OCI-M2 (cell line): ENCODE results near the gene ALG9.
"Not testable (repeated sequence)": the region's sequence is repeated elsewhere in the genome, so short reads cannot be mapped to it uniquely, and the experiment has no call there.

Experiments
- DNase-seq: peaks from one replicate; lab custom pipeline; 2025; ENCODE audit not compliant: unreplicated experiment; lab: John Stamatoyannopoulos, UW

Gene ALG9

GRCh38 chr11:111771205-111771604, 100.2 kb downstream of the ALG9 start:
- not testable (repeated sequence) for DNase-seq

GRCh38 chr11:111770581-111771134, 100.7 kb downstream of the ALG9 start:
- DNase-seq: no peak

GRCh38 chr11:111766834-111767142, 104.6 kb downstream of the ALG9 start:
- DNase-seq: no peak

DNA sequence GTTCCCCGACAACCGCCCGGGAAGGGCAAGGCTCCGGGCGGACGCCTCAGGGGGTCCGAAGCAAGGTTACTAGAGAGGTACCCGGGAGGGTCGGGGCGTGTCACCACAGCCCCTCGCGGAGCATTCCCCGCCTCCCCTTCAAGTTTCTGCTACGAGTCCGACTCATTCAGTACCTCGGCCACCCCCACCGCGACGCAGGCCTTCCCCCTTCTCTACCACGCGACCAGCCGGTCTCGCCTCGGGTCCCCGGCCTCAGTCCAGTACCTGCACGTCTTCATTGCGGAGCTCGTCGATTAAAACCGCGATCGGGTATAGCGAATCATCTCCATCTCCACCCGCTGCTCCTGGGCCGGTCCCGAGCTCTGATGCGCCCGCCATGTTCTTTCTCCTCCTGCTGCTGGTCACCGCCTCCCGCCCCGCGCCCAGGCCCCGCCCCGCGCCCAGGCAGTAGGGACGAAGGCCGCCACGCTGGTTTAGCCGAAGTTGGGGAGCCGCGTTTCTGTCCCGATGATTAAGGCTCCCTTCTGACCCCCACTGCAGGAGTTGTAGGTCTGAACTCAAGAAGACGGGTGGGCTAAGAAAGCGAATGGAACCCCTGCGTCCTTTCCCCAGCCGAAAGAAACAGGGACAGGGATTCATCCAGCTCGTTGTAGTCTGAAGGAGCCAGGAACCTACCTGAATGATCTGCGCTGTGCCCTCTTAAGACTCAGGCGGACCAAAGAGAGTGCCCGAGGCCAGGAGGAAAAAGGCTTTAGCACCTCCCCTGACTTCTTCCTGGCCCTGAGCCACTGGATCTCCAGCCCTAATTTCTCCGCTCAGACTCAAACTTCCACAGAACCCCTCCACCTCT, 105.2 kb downstream of the ALG9 start, which contains the start of gene PPP2R1B:
Gene PPP2R1B, minus strand, starts transcription at position 406 of the 850 bp plus-strand sequence. Its CDS starts 28 bp downstream, at position 378.
- peak; percentile 45 for DNase-seq

GRCh38 chr11:111765320-111765983, 105.9 kb downstream of the ALG9 start:
- no peak for DNase-seq

GRCh38 chr11:111764621-111765020, 106.8 kb downstream of the ALG9 start:
- DNase-seq: no peak

DNA sequence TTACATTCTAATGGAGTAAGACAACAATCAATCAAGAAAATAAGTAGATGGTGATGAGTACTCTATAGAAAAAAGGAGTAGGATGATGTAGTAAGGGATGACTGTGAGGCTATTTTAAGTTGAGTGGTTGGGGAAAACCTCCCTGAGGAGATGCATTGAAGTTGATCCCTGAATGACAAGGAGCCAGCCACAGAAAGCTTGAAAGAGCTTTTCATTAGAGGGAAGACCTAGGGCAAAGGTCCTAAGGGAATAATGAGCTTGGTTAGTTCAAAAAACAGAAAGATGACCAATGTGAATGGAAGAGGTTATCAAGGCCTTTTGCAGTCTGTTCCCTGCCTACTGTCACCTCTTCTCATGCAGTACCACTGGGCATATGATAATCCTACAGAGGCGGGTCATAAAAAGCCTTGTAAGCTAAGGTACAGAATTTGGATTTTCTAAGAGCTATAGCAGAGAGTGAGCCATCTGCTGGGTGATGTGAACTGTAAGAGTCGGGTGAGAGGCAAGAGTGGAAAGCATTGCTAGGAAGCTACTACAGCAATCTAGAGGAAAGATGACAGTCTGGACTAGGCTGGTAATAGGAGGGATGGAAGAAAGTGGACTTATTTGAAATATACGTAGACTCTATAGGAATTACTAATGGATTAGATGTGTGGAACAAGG, 108.3 kb downstream of the ALG9 start:
- no peak for DNase-seq

DNA sequence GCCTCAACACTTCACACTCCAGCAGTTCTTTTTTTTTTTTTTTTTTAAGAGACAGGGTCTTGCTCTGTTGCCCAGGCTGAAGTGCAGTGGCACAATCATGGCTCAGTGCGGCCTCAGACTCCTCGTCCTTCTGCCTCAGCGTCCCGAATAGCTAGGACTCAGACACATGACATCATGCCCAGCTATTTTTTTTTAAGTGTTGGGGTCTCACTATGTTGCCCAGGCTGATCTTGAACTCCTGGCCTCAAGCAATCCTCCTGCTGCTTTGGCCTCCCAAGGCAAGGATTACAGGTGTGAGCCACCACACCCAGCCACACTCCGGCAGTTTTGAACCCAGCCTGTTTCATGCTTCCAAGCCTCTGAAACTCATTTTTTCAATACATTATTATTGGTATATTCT, 108.9 kb downstream of the ALG9 start:
- DNase-seq: no peak

- no peak for DNase-seq
Observed at GRCh38 chr11:111761036-111761435, 110.3 kb downstream of the ALG9 start.

DNA sequence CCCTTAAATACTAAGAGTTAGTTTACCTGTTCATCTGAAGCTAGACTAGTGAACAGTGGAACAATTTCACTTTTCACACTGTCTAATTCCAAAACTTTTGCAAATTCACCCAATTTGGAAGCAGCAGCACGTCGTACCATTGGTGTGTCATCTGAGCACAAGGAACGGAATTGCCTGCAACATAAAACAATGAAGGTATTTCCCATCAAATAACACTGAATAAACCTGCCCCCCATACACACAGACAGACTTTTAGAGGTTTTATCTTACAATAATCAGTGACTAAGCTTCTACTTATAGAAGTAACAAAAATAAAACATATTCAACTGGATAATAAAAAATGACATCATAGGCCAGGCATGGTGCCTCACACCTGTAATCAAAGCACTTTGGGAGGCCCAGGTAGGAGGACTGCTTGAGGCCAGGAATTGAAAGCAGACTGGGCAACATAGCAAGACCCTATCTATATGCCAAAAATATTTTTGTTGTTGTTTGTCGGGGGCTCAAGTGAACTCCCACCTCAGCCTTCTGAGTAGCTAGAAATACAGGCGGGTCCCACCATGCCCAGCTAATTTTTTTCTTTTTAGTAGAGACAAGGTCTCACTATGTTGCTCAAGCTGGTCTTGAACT, 111.5 kb downstream of the ALG9 start:
- no peak for DNase-seq

GRCh38 chr11:111759376-111759775, 112.0 kb downstream of the ALG9 start:
- no peak for DNase-seq

DNA sequence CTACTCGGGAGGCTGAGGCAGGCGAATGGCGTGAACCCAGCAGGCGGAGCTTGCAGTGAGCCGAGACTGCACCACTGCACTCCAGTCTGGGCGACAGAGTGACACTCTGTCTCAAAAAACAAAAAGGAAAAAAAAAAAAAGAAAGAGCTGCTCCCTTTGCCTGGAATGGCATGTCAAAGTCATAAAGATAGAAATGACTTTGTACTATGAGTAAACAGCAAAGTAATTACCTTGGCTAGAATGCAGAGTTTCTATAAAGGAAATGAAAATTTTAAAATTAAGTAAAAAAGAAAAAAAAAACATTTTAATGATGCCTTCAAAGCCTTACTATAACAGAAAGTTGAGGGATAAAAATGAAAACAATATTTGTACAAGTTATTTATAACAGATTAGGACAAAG, 115.3 kb downstream of the ALG9 start:
- DNase-seq: no peak

DNA sequence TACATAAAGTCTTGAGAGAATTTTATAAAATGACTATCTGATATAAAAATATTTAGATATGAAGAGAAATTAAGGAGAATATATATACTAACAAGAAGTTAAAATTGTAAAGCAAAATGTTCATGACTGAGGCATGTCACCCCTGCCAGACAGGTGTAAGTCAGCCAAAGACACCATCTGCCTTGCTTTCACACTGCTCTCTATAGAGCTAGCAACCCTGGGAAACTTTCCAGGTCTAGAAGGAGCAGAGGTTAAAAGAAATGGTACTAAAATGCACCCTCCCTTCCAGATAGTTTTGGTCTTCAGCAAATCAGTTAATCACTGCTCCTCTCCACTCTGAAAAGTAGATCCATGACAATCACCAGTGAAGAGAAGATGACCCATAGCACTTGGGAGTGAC, 121.7 kb downstream of the ALG9 start:
- no peak for DNase-seq

DNA sequence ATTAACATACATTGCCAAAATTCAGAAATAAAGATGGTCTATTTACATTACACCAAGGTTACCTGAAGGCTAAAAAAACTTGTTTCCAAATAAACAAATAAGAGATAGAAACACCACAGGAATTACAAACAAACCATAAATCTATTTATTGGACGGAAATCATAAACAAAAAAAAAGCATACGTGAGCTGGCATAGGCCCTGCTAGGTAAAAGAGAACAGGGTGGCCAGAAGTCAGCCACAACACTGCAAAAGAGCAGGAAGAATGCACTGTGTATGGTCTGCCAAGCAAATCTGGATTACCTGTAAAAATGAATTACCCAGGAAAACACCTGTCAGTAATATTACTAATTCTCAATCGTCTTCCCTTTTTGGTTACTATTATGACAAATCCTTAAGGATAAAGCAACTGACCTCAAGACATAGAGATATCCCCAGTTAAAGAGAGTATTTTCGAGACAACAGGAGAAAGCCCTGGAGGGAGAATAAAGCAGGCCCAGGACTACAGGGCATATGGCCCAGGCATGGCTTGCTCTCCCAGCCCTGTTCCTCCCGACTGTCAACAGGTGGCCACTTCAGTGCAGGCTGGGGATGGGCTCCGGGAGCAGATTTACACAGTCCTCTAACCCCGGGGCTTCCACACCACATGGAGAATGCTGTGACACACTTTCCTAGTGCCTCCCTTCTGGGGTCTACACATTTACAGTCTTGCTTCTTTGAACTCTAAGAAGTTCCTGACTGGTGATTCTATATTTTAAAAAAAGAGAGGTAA, 123.2 kb downstream of the ALG9 start:
- no peak for DNase-seq

- DNase-seq: no peak
Observed at GRCh38 chr11:111745719-111746504, 125.5 kb downstream of the ALG9 start.

GRCh38 chr11:111743700-111744099, 127.7 kb downstream of the ALG9 start:
- DNase-seq: no peak

DNA sequence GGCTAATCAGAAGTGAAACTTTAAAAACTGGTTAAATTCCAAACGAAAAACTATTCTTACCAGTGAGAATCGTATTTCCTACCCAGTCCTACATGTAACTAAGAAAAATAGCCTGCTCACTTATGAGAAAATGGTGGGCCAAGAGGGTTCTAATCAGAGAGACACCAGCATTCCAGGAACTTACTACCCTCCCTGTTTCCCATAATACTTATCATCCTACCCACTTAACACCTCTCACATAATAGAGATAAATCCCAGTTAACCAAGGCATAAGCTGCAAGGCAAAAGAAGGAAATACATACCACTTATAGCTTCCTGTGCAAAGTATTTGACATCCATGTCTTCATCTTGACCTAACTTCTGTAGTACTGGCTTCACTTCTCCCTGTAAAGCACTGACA, 129.6 kb downstream of the ALG9 start:
- DNase-seq: no peak

DNA sequence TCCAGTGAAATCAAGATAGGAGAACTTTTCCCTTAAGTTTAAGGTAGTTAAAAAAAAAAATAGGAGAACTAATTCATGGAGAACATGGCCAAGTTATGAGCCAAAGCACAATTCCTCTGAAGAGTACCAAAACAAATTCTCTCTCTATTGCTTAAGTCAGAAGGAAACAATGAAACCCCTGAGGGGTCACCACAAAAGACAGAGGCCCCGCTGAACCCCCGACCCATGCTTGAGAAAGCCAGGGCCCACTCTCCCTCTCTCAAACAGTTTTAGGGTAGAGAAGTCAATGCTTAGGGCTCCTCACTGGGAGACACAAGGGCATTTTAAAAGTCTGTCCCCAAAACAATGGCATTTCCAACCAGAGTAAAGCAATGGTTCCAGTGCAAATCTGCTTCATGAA, 132.1 kb downstream of the ALG9 start:
- DNase-seq: no peak

DNA sequence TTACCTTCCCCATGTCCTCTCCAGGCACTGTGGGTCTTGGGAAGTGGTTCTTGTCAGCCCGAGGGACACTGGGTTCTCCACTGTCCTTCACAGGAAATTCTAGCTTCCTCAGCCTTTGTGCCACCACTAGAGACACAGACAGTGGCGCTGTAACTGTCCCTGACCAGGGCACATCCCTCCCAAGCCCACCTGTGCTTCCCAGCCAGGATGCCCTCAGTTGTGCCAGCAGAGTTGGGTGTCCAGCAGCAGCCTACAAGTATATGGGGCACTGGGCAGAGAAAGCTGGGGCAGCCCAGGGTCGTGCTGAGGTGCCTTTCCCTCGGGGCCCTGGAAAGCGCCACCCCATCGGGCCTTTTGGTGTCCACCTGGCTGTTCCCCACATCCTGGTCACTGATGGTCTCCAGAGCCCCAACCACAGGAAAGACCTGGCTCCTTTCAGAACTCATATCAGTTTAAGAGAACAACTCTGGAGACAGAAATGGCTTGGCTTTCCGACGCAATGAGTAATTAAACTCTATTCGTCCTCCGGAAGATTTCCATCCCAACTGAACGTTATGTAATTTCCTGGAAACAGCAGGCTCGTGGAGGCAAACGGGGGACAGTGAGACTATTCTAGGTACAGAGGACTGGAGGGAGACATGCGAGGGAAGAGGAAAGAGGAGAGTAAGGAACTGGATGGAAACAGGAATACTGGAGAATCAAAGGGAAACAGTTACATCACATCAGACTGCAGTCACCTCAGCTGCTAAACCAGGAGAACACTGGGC, 133.8 kb downstream of the ALG9 start:
- DNase-seq: no peak
